ENCODE data around the gene BUD13. TPM values are rescaled to one million over a fixed set of nuclear protein-coding genes. Genes with fewer than 3 reads are reported as not detected.

Gene BUD13, protein sequence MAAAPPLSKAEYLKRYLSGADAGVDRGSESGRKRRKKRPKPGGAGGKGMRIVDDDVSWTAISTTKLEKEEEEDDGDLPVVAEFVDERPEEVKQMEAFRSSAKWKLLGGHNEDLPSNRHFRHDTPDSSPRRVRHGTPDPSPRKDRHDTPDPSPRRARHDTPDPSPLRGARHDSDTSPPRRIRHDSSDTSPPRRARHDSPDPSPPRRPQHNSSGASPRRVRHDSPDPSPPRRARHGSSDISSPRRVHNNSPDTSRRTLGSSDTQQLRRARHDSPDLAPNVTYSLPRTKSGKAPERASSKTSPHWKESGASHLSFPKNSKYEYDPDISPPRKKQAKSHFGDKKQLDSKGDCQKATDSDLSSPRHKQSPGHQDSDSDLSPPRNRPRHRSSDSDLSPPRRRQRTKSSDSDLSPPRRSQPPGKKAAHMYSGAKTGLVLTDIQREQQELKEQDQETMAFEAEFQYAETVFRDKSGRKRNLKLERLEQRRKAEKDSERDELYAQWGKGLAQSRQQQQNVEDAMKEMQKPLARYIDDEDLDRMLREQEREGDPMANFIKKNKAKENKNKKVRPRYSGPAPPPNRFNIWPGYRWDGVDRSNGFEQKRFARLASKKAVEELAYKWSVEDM
- total RNA-seq, result 10.9 and 14.7 TPM in 2 replicates

DNA sequence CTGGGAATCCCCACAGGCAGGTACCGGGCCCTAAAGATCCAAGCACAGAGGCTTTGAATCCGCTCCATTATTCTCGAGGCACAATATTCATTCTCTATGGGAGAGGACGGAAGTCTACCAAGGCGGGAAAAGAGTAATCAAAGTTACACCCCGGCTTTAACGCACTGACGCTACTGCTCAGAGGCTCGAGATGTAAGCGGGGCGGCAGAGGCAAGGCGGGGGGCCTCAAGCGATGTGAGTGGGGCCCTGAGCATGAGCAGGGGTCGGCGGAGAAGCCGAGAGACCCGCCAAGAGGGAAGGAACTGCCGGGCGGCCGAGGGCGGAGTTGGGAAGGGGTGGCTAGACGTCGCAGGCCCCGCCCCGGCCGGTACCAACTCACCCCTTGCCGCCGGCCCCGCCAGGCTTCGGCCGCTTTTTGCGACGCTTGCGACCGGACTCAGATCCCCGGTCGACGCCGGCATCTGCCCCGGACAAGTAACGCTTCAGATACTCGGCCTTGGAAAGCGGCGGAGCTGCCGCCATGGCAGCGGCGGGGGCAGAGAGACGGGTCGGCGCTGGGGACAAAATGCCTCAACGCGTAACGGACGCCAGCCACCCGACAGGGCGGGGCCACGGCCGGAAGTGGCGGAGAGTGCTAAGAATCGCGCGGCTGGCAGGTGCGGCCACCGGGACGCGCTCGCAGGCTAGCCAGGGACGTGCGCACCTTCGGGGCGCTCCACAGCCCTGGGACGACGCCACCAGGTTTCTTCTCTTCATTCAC lies at the start of gene BUD13:
BUD13 (minus strand) TSS at position 545 of the 760 bp plus-strand sequence; CDS start at position 522, 23 bp downstream.

DNA sequence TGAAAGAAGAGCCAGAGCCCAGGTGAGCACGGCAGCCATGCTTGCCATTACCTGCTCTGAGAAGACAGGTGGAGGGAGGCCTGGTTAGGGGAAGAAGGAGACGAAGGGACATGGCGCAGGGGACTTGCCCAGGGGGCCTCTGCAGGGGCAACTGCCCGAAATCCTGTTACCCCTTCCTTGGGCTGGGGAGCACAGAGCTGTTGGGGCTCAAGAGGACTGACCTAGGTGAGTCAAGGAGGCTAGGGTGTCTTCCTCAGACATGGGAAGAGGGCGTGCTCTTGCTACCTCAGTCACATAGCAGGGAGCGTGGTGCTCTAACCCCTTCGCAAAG lies 19.0 kb upstream of the BUD13 start, which contains the start of gene APOA5:
APOA5 (minus strand) TSS at position 67 of the 331 bp plus-strand sequence; CDS start at position 48, 19 bp downstream.

DNA sequence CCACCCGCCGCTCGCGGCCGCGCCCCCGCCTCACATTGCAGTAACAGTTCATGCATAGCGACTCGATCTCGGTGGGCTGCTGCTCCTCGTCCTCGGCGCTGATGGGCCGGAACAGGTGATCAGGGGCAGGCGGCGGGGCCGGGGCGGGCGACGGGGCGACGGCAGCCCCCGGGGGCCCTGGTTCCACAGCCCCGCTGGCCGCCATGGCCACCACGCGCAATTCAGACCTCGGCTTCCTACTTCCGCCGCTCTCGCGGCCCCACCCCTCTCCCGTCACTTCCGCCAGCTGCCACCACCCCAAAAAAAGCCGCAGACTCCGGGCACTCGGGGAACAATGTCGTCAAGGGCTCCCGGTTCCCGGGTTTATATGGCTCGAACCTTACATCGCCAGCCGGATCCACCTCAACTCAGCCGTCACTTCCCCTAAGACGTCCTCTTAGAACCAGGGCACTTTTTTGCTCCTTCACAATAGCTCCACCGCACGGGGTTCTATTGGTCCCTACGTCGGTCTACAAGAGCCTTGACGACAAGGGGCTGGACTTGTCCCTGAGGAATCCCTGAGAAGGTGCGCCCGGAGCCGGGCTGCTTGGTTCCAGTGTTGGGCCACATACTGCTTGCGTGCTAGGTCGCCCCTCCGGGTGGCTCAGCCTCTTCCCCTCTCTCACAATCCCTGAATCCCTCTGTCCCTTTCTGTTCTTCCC lies 15.1 kb upstream of the BUD13 start, which contains the start of gene ZPR1:
ZPR1 (minus strand) TSS at position 238 of the 701 bp plus-strand sequence; CDS start at position 205, 33 bp downstream.

Other genes starting within 250 kb of the BUD13 start
- gene ZPR1, start 15.0 kb upstream of the BUD13 start, total RNA-seq, result 57.4 and 67.5 TPM in 2 replicates
- not detected in 2 replicates for gene APOA5, start 18.9 kb upstream of the BUD13 start, total RNA-seq
- gene APOA4, start 50.3 kb upstream of the BUD13 start, total RNA-seq, result not detected in 2 replicates
- gene APOC3, start 56.9 kb upstream of the BUD13 start, total RNA-seq, result not detected in 2 replicates
- not detected in 2 replicates for gene APOA1, start 64.6 kb upstream of the BUD13 start, total RNA-seq